T-helper 2 cell treated with Interferon-gamma antibody and Interleukin-4, amounts not matched to agents 100 ng/mL and 5 ng/mL, for 36 hours (primary cell): Measurements from ENCODE around the gene TPT1. TPM values are rescaled to one million over a fixed set of nuclear protein-coding genes. Genes with fewer than 3 reads are reported as not detected.

ENCODE experiments used
- intact Hi-C: fragments of 100-400 bp; cut with micrococcal nuclease; formaldehyde crosslinking; loops from one replicate; pipeline ENCODE4 v1.15.1; 2023
- total RNA-seq: library from RNA; stranded (reverse); gene quantifications from 2 replicates; pipeline ENCODE4 v1.2.3, GENCODE V29; 2022

Gene TPT1
- total RNA-seq, 1 donor from 2014 or later: 3,931 TPM

GRCh38 chr13:45368005-45368404 is 27.0 kb upstream of the TPT1 start:
- intact Hi-C loops: loop anchor here (2.0 kb wide), 1 partner anchor 27 kb away; no protein-coding TSS in a partner anchor

GRCh38 chr13:45367358-45367757 is 26.4 kb upstream of the TPT1 start:
- intact Hi-C loops: loop anchor here (1.0 kb wide), 3 partner anchors 26 to 97 kb away; partner anchors contain the start of genes COG3 and TPT1

- intact Hi-C loops: no loop called here
Measured at GRCh38 chr13:45365558-45365885, 24.5 kb upstream of the TPT1 start.

- intact Hi-C loops: no loop called here
Measured at GRCh38 chr13:45364876-45365557, 24.0 kb upstream of the TPT1 start.

GRCh38 chr13:45362939-45363338 is 22.0 kb upstream of the TPT1 start:
- intact Hi-C loops: no loop called here

GRCh38 chr13:45361596-45362206 is 20.7 kb upstream of the TPT1 start:
- intact Hi-C loops: no loop called here

GRCh38 chr13:45356966-45357672 is 16.1 kb upstream of the TPT1 start:
- intact Hi-C loops: no loop called here

- intact Hi-C loops: no loop called here
Measured at GRCh38 chr13:45353895-45354294, 12.9 kb upstream of the TPT1 start.

- intact Hi-C loops: no loop called here
Measured at GRCh38 chr13:45352031-45352430, 11.0 kb upstream of the TPT1 start.

GRCh38 chr13:45350152-45350551 is 9.2 kb upstream of the TPT1 start:
- intact Hi-C loops: no loop called here

GRCh38 chr13:45349438-45349837 is 8.5 kb upstream of the TPT1 start:
- intact Hi-C loops: loop anchor here (10.0 kb wide), 1 partner anchor 705 kb away; the partner anchor contains the start of gene ZC3H13

- intact Hi-C loops: loop anchor here (10.0 kb wide), 1 partner anchor 711 kb away; the partner anchor contains the start of gene ZC3H13
Measured at GRCh38 chr13:45344064-45344463, 3.1 kb upstream of the TPT1 start.

- intact Hi-C loops: loop anchor here (10.0 kb wide), 1 partner anchor 712 kb away; the partner anchor contains the start of gene ZC3H13
Measured at GRCh38 chr13:45343102-45343501, 2.1 kb upstream of the TPT1 start.

GRCh38 chr13:45342668-45343067 is 1.7 kb upstream of the TPT1 start:
- intact Hi-C loops: loop anchor here (10.0 kb wide), 1 partner anchor 712 kb away; the partner anchor contains the start of gene ZC3H13

GRCh38 chr13:45341799-45342500 is 967 bp upstream of the TPT1 start:
- intact Hi-C loops: loop anchor here (1.0 to 10.0 kb wide), 10 partner anchors 25 to 869 kb away; partner anchors contain the start of genes COG3, GPALPP1, GTF2F2 and LRRC63

- intact Hi-C loops: loop anchor here (1.0 to 10.0 kb wide), 11 partner anchors 27 to 871 kb away; partner anchors contain the start of genes COG3, GPALPP1, GTF2F2 and LRRC63
Measured at GRCh38 chr13:45340422-45341033, 455 bp downstream of the TPT1 start.

GRCh38 chr13:45339867-45340266 is 1.1 kb downstream of the TPT1 start:
- intact Hi-C loops: loop anchor here (1.0 to 10.0 kb wide), 4 partner anchors 29 to 841 kb away; partner anchors contain the start of gene ZC3H13

GRCh38 chr13:45339399-45339798 is 1.6 kb downstream of the TPT1 start:
- intact Hi-C loops: no loop called here

- intact Hi-C loops: no loop called here
Measured at GRCh38 chr13:45337803-45338202, 3.2 kb downstream of the TPT1 start.

- intact Hi-C loops: no loop called here
Measured at GRCh38 chr13:45337395-45337794, 3.6 kb downstream of the TPT1 start.
